ENCODE measurements around the gene HNRNPL.
"Not testable (repeated sequence)": the region's sequence is repeated elsewhere in the genome, so short reads cannot be mapped to it uniquely, and the experiment has no call there.

Gene HNRNPL

DNA sequence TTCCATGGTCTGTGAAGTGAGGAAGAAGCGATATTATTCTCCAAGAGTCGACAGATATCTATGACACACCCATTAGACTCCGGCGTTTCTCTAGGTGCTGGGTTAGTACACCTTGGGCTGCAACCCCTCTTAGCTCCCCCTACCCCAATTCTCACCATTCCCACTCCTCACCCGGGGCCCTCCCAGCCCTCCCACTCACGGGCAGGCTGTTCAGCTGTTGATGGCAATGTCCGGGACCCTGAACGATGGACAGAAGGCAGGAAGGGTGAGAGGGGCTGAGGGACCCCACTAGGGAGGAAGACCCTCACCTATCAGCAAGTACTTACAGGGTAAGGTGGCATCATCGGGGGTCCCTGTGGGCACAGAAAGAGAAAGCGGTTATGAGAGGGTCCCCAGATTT is 46.2 kb downstream of the HNRNPL start:
- DNase-seq (ENCODE audit: low read depth in 2 of 3, low spot score in 2 of 3): no peak

DNA sequence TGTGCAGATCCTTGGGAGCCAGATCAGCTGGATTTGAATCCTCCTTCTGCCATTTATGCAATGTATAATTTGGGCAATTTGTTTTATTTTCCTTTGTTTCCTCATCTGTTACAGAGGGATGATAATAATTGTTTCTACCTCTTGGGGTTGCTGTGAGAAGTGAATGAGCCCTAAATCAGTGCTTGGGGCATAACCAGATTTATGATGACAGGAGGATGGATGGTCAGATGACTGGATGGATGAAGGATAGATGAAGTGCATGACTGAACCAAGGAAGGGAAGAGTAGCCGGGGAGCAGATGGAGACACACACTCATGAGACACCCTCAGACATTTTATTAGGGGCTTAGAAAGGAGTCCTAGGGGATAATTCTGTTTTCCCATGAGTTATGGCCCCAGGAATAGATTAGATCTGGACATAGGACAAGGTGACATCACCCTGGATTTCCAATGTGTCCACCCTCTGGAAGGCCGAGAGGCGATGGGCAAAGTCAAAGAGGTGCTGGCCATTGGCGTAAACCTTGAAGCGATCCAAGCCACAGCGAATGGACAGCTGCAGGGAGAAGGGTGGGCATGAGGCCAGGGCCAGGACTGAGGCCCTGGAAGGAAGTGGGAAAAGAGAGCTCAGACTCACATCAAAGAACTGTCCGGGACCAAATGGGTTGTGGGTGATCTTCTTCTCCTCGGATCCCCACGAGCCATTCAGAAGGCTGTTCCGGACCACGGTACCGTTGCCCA is 48.3 kb downstream of the HNRNPL start:
- DNase-seq (ENCODE audit: low read depth in 2 of 3, low spot score in 2 of 3): no peak

DNA sequence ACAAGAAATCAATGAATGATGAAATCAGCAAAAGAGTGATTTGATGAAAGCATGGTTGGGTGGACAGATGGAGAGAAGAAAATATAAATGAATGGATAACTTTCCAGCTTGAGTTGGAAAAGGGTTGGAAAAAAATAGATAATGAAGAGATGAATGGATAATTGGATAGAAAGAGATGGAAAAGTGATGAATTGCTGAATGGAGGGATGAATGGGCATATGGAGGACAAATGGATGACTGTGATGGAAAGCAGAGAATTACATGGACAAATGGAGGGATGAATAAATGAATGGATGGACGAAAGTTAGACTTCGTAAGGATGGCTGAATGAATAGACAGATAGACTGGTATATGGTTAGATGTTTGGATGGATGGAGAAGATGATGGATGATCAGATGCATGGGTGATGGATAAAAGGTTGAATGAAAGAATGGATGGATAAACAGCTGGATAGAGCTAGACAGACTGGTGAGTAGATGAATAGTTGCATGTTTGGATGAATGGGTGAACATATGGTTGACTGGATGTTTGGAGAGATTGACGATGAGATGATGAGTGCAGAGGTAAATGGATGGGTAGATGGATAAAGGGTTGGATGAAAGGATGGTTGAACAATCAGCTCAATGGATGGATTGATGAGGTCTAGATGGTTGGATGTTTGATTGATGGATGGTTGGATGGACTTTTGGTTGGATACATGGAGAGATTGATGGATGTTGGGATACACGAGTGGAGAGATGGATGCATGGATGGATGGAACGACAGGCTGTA is 49.0 kb downstream of the HNRNPL start:
- DNase-seq (ENCODE audit: low read depth in 2 of 3, low spot score in 2 of 3): no peak

DNA sequence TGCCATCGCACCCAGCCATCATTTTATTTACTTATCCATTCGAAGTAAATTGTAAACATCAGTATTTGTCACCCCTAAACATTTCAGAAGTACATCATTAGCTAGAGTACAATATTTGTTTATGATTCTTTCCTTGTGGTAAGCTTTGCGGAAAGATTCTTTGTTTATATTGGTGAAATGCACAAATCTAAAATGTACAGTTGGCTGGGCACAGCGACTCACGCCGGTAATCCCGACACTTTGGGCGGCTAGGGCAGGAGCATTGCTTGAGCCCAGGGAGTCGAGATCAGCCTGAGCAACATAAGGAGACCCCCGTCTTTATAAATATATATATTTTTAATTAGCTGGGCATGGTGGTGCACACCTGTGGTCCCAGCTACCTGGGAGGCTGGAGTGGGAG is 50.7 kb downstream of the HNRNPL start:
- no peak for DNase-seq (ENCODE audit: low read depth in 2 of 3, low spot score in 2 of 3)

DNA sequence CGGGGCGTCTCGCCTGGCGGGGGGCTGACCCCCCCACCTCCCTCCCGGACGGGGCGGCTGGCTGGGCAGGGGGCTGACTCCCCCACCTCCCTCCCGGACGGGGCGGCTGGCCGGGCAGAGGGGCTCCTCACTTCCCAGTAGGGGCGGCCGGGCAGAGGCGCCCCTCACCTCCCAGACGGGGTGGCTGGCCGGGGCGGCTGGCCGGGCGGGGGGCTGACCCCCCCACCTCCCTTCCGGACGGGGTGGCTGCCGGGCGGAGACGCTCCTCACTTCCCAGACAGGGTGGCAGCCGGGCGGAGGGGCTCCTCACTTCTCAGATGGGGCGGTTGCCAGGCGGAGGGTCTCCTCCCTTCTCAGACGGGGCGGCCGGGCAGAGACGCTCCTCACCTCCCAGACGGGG is 52.0 kb downstream of the HNRNPL start:
- DNase-seq (ENCODE audit: low read depth in 2 of 3, low spot score in 2 of 3): not testable (repeated sequence)

DNA sequence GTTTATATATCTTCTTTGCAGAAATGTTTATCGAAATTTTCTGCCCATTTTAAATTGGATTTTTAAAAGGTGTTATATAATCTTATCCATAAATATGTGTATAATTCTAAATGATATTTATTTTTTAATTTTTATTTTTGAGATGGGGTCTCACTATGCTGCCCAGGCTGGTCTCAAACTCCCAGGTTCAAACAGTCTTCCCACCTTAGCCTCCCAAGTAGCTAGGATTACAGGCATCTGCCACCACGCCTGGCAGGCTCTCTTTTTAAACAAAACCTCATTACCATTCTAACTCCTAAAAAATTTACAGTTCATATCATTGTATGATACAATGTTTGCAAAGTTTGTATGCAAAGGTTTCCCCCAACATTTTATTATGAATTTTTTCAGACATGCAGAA is 53.6 kb downstream of the HNRNPL start:
- no peak for DNase-seq (ENCODE audit: low read depth in 2 of 3, low spot score in 2 of 3)

DNA sequence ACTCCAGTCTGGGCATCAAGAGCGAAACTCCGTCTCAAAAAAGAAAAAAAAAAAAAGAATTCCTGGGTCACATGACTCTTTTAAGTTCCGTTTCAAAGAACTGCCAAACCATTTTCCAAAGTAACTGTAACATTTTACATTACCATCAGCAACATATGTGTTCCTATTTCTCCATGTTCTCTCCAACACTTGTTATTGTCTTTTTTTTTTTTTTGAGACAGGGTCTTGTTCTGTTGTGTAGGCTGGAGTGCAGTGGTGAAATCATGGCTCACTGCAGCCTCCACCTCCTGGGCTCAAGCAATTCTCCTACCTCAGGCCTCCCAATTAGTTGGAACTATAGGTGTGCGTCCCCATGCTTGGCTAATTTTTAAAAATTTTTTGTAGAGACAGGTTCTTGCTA is 54.2 kb downstream of the HNRNPL start:
- no peak for DNase-seq (ENCODE audit: low read depth in 2 of 3, low spot score in 2 of 3)

DNA sequence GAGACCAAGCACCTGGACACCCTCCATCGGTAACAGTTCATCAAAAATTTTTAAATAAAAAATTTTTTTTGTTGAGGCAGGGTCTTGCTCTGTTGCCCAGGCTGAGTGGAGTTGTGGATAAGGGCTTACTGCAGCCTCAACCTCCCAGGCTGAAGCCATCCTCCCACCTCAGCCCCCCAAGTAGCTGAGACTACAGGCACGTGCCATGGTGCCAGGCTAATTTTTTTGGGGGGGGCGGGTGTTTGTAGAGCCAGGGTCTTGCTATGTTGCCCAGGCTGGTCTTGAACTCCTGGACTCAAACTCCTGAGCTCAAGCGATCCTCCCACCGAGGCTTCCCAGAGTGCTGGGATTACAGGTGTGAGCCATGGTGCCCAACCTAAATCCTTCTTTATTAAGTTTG is 56.1 kb downstream of the HNRNPL start:
- DNase-seq (ENCODE audit: low read depth in 2 of 3, low spot score in 2 of 3): no peak

DNA sequence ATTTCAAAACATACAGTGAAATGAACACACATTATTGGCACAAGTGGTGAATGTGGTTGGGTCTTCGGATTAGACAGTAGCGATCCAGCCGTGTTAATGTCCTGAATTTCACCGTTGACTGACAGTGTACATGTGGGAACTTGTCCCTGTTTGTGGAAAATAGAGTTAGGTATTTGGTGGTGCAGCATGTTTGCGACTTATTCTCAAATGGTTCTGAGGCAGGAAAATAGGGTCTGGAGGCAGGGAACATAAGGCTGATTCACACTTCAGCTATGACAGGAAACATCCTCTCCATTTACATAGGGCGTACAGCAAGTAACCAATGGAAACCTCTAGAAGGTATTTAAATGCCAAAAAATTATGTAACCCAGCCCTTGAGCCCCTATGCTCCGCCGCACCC is 56.6 kb downstream of the HNRNPL start:
- no peak for DNase-seq (ENCODE audit: low read depth in 2 of 3, low spot score in 2 of 3)

DNA sequence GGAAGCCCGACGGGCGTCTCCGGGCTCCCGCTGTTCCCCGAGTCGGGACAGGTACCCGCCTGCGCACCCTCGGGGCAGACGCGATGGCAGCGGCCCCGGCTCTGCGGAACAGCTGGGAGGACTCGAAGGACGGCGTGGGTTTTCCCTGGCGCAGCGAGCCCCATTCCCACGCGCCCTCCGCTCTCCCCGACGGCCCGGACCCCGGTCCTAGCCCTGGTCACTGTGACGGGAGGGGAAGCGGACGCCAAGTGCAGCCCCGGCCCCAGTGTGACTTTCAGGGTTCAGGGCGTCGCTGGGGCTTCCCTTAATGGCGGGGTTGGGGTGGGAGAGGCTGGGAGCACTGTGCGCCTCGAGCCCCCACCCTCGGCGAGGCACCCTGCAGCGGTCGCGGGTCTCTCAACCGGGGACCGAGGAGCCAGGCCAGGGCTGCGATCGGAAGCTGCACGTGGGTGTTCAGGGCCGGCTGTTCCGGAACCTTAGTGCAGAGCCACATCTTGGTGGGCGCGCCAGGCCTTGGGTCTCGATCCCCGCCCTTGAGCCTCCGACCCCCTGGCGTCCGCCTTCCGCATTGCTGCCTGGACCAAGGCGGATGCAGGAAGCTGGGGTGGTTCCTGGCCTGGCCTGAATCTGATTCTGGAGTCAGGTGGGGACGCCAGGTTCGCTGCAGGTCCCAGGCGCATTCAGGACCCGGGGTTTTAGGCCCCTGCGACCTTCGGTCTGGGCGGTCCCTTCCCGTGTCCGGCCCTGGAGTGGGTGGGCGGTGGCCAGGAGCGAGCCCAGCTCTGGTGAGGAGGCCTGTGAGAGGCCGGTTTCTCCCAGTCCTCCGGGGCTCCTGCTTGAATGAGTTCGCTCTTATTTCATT is 57.3 kb downstream of the HNRNPL start:
- peak in 2 of 3 experiments; percentile 17 to 29 for DNase-seq (ENCODE audit: low read depth in 2 of 3, low spot score in 2 of 3)

DNA sequence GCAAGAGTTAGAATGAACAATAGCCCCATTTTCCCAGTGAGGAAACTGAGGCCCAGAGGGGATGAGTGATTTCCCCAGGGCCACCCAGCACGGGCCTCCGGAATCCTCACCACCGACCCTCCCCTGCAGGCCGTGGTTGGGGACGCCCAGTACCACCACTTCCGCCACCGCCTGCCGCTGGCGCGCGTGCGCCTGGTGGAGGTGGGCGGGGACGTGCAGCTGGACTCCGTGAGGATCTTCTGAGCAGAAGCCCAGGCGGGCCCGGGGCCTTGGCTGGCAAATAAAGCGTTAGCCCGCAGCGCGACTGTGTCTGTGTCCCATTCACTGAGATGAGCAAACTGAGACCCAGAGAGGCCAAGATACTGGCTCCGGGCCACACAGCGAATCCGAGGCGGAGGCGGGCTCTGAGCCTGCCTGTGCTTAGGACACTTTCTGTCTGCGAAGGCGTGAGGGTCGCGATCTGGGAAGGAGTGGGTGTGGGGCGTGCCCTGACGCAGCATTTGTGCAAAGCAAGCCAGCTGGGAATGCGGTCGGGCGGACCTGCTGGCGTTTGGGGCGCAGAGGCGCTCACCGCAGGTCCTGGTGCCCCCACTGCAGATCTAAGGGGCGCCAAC is 58.2 kb downstream of the HNRNPL start:
- not testable (repeated sequence) for DNase-seq (ENCODE audit: low read depth in 2 of 3, low spot score in 2 of 3)

DNA sequence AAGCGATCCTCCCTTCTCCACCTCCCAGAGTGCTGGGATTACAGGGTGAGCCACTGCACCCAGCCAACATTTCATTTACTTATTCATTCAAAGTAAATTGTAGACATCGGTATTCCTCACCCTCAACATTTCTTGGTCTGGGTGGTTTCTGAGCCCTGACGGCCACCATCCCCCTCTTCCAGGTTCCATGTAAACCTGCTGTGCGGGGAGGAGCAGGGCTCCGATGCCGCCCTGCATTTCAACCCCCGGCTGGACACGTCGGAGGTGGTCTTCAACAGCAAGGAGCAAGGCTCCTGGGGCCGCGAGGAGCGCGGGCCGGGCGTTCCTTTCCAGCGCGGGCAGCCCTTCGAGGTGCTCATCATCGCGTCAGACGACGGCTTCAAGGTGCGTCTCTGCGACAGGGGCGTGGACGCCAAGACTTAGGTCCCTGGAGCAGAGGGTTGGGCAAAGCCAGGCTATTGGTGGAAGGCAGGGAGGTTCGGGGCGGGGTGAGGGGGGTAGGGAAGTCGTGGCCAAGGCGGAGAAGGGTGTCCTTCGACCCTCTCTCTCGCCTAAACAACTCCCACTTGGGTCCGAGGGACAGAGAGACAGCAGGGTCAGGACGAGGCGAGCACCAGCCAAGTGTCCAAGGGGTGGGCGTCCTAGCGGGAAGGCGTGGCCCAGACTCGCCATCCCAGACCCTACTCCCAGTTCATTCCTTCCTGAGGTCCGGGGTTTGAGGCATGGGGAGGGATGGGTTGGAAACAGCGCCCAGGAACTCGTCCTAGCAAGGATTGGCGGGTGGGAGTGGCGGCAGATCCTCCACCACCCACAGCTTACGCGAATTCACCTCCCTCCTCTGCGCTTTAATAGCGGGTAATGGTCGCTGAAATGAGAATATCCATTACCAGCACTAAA is 59.0 kb downstream of the HNRNPL start:
- not testable (repeated sequence) for DNase-seq (ENCODE audit: low read depth in 2 of 3, low spot score in 2 of 3)

DNA sequence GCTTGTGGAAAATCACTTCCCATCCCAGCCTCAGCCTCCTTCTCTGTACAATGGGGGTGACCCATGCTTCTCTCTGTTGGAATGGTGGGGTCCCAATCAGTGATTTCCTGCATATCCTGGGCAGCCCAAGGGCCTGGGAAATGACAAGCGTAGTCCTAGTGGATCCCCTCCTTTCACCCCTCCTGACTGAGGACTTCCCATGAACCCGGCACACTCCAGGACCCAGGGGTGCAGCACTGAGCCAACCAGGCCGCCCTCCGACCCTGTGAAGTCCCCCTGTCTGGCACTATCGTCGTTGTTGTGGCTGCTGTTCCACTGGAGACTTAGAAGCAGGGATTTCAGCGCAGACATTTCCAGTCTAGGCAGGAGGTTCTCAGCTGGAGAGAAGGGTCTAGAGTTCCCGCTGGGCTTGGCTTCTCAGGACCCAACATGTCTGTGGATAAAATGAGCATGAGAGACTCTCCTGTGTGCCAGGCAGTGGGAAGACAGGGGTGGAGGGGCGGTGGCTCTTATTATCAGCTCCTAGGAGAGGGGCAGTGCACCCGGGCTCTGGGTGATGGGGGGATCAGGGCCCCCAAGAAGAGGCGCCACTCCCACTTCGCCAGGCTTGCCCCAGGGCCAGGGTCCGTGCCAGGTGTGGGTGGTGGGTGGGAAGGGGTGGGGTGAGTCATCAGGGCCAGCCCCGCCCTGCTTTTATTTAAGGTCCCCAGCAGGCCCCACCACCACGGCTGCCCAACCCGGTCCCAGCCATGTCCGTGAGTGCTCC is 61.1 kb downstream of the HNRNPL start, which contains the start of gene LGALS7B:
LGALS7B (plus strand) TSS at position 723 of the 766 bp plus-strand sequence; CDS start at position 750, 27 bp downstream.
- DNase-seq (ENCODE audit: low read depth in 2 of 3, low spot score in 2 of 3): no peak

DNA sequence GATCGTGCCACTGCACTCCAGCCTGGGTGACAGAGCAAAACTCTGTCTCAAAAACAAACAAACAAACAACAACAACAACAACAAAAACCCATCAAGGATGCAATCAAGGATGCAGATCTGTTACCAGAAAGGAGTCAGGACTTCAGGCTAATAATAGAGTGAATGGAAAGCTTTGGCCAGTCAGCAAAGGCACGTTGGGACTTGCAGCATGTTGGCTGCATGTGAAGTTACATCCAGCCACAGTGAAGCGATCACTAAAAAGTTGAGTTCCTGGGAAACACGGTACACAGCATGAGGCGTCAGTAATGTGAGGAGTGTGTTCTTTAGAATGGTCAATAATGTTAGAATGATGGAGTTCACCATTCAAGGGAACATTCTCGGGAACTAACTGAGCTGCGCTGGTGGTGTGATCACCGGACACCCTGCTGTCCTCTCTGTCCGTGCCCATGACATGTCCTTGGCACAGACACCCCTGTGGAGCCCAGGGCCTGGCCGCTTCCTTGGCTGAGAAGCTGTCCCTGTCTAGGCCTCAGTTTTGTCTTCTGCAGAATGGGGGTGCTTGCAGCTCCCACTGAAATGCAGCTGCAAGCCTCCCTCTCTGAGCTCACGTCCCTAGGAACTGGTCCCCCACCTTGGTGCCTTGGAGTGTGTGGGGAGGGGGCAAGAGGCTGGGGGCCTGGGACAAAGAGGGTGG is 63.1 kb downstream of the HNRNPL start:
- no peak for DNase-seq (ENCODE audit: low read depth in 2 of 3, low spot score in 2 of 3)
